Fibroblast of lung (primary cell): Measurements from ENCODE around the gene IL16. TPM values are rescaled to one million over a fixed set of nuclear protein-coding genes. Genes with fewer than 3 reads are reported as not detected.
"Not testable (repeated sequence)": the region's sequence is repeated elsewhere in the genome, so short reads cannot be mapped to it uniquely, and the experiment has no call there.

Source experiments
- DNase-seq, 2 donors: peaks; one replicate each; pipeline versions ENCODE4 v3.0.0 to v3.0.0-alpha.2; 2010; ENCODE audit warnings: low read depth in 2 of 2
- H2AFZ ChIP-seq: 2 replicates; pipeline ENCODE4 v1.5.1; 2012; ENCODE audit warnings: low read length, control low read depth, inconsistent platforms
- H3K27ac ChIP-seq: 2 replicates; pipeline ENCODE4 v1.5.1; 2011; ENCODE audit warnings: low read length, control low read depth; ENCODE audit not compliant: insufficient read depth
- H3K27me3 ChIP-seq: 2 replicates; pipeline ENCODE4 v1.5.1; 2011; ENCODE audit warnings: mild to moderate bottlenecking, low read length; ENCODE audit not compliant: control insufficient read depth, insufficient read depth
- H3K36me3 ChIP-seq: 2 replicates; pipeline ENCODE4 v1.5.1; 2011; ENCODE audit warnings: low read length; ENCODE audit not compliant: control insufficient read depth, insufficient read depth
- H3K4me1 ChIP-seq: 2 replicates; pipeline ENCODE4 v1.5.1; 2011; ENCODE audit warnings: low read length; ENCODE audit not compliant: control insufficient read depth, insufficient read depth; ENCODE audit errors: extremely low read depth
- H3K4me2 ChIP-seq: 2 replicates; pipeline ENCODE4 v1.5.1; 2011; ENCODE audit warnings: low read length, control low read depth; ENCODE audit not compliant: insufficient read depth; ENCODE audit errors: extremely low read depth
- H3K4me3 ChIP-seq, 4 experiments: fragments of 200-600 bp in 1 of 4; sonication (generic) in 1 of 4; replicated peaks in 1 of 4; 2 replicates each; pipeline ENCODE4 v1.5.1; 2011 to 2016; ENCODE audit warnings: low read length in 4 of 4, low read depth in 3 of 4, mild to moderate bottlenecking in 3 of 4, control low read depth in 2 of 4, inconsistent platforms in 1 of 4, mixed read lengths in 1 of 4; ENCODE audit not compliant: insufficient read depth in 1 of 4; ENCODE audit errors: control extremely low read depth in 1 of 4
- H3K79me2 ChIP-seq: 2 replicates; pipeline ENCODE4 v1.5.1; 2012; ENCODE audit warnings: mild to moderate bottlenecking, low read length, inconsistent platforms; ENCODE audit not compliant: control insufficient read depth, insufficient read depth
- H3K9ac ChIP-seq: 2 replicates; pipeline ENCODE4 v1.5.1; 2011; ENCODE audit warnings: mild to moderate bottlenecking, low read length, control low read depth; ENCODE audit not compliant: insufficient read depth
- H3K9me3 ChIP-seq: 2 replicates; pipeline ENCODE4 v1.5.1; 2012; ENCODE audit warnings: low read depth, low read length; ENCODE audit not compliant: control insufficient read depth, insufficient read depth
- H4K20me1 ChIP-seq: 2 replicates; pipeline ENCODE4 v1.5.1; 2011; ENCODE audit warnings: low read length; ENCODE audit not compliant: control insufficient read depth, insufficient read depth; ENCODE audit errors: extremely low read depth
- CTCF ChIP-seq, 2 donors: IDR thresholded peaks in 1 of 2; conservative IDR thresholded peaks in 1 of 2; 1 replicate in 1 of 2; 2 replicates in 1 of 2; pipeline ENCODE4 v1.5.1; 2011 to 2012; ENCODE audit warnings: low read length in 2 of 2, control low read depth in 1 of 2, inconsistent platforms in 1 of 2, low read depth in 1 of 2, mild to moderate bottlenecking in 1 of 2
- EZH2 ChIP-seq: IDR thresholded peaks from 2 replicates; pipeline ENCODE4 v1.5.1; 2012; ENCODE audit warnings: low read length, control low read depth, mild to moderate bottlenecking; ENCODE audit errors: missing control alignments
- polyA plus RNA-seq, 2 donors: library from polyadenylated mRNA; depleted of rRNA in 1 of 2; stranded (reverse) in 1 of 2; unstranded in 1 of 2; fragments of >200 nt; gene quantifications; 2 replicates each; pipeline ENCODE4 v1.2.1, GENCODE V29; 2011 to 2012; ENCODE audit warnings: missing spikeins in 1 of 2
- total RNA-seq: library from RNA; depleted of rRNA; stranded (reverse); fragments of >200 nt; gene quantifications from 2 replicates; pipeline ENCODE4 v1.2.1, GENCODE V29; 2014

IL16 gene
- total and polyA plus RNA-seq, 2 donors (not counting 1 experiment from before 2014, with no cell fraction given): 0.96 to 5.0 TPM

- Histone ChIP-seq H3K9me3 (no peaks in the 10 kb centered on the region), H3K4me1 (no peaks in the 10 kb centered on the region), H3K27me3 (peaks cover 2% of the 10 kb centered on the region), H3K79me2 (no peaks in the 10 kb centered on the region), H3K4me3 (no peak overlapping the region), H3K4me2 (no peak overlapping the region), H3K9ac (no peak overlapping the region), H3K27ac (no peak overlapping the region), H2AFZ (no peak overlapping the region), H3K36me3 (no peaks in the 10 kb centered on the region), H4K20me1 (no peaks in the 10 kb centered on the region)
- DNase-seq: no peak
- no peak for TF ChIP-seq CTCF (conservative IDR thresholded peaks at IDR 0.05 in 1 of 2, IDR thresholded peaks at IDR 0.05 in 1 of 2; ENCODE audit: low read depth in 1 of 2, low read length in 2 of 2)
- no peak for TF ChIP-seq EZH2
These were observed 149.9 kb downstream of the IL16 start for GRCh38 chr15:81346611-81347010.

- H3K27ac ChIP-seq: no peak overlapping the region
- TF ChIP-seq EZH2 (no peak), CTCF (conservative IDR thresholded peaks at IDR 0.05 in 1 of 2, IDR thresholded peaks at IDR 0.05 in 1 of 2; ENCODE audit: low read depth in 1 of 2, low read length in 2 of 2) (no peak)
- no peaks in the 10 kb centered on the region for H3K79me2 ChIP-seq
- H3K4me2 ChIP-seq: no peak overlapping the region
- no peak for DNase-seq
- peaks cover 2% of the 10 kb centered on the region for H3K27me3 ChIP-seq
- no peak overlapping the region for H3K4me3 ChIP-seq
- no peaks in the 10 kb centered on the region for H3K36me3 ChIP-seq
- H3K4me1 ChIP-seq: no peaks in the 10 kb centered on the region
- H3K9me3 ChIP-seq: no peaks in the 10 kb centered on the region
- H2AFZ ChIP-seq: no peak overlapping the region
- H4K20me1 ChIP-seq: no peaks in the 10 kb centered on the region
- H3K9ac ChIP-seq: no peak overlapping the region
These were observed 151.2 kb downstream of the IL16 start for GRCh38 chr15:81347910-81348309.

- H3K4me1 ChIP-seq, H3K36me3 ChIP-seq, DNase-seq, H3K79me2 ChIP-seq, H3K4me2 ChIP-seq, H3K9me3 ChIP-seq, H2AFZ ChIP-seq, H3K27me3 ChIP-seq, H3K9ac ChIP-seq, H3K27ac ChIP-seq, H4K20me1 ChIP-seq, H3K4me3 ChIP-seq: not testable (repeated sequence)
These were observed 152.0 kb downstream of the IL16 start for GRCh38 chr15:81348691-81349090.
